Nephron progenitor cell (in vitro differentiated cells): Measurements from ENCODE around the gene SULT1A1.

ENCODE experiments used
- DNase-seq: peaks from one replicate; pipeline ENCODE4 v3.0.0; 2021
- H3K27ac Mint-ChIP-seq: 2 replicates; pipeline ENCODE4 v1.8.0; 2021; ENCODE audit warnings: mild to moderate bottlenecking, moderate library complexity, mixed read lengths
- H3K27me3 Mint-ChIP-seq: 2 replicates; pipeline ENCODE4 v1.8.0; 2021; ENCODE audit warnings: mild to moderate bottlenecking, low read depth, mixed read lengths; ENCODE audit not compliant: poor library complexity
- H3K36me3 Mint-ChIP-seq: 2 replicates; pipeline ENCODE4 v1.8.0; 2021; ENCODE audit warnings: low read depth, mixed read lengths
- H3K4me1 Mint-ChIP-seq: 2 replicates; pipeline ENCODE4 v1.8.0; 2021; ENCODE audit warnings: mixed read lengths
- H3K4me3 Mint-ChIP-seq: 2 replicates; pipeline ENCODE4 v1.8.0; 2021; ENCODE audit warnings: mild to moderate bottlenecking, moderate library complexity, mixed read lengths
- H3K9me3 Mint-ChIP-seq: 2 replicates; pipeline ENCODE4 v1.8.0; 2021; ENCODE audit warnings: mild to moderate bottlenecking, moderate library complexity, mixed read lengths
- CTCF ChIP-seq: fragments of 200-600 bp; sonication (generic); IDR thresholded peaks from 2 replicates; pipeline ENCODE4 v1.5.0; 2021; ENCODE audit warnings: antibody characterized with exemption

Gene SULT1A1

DNA sequence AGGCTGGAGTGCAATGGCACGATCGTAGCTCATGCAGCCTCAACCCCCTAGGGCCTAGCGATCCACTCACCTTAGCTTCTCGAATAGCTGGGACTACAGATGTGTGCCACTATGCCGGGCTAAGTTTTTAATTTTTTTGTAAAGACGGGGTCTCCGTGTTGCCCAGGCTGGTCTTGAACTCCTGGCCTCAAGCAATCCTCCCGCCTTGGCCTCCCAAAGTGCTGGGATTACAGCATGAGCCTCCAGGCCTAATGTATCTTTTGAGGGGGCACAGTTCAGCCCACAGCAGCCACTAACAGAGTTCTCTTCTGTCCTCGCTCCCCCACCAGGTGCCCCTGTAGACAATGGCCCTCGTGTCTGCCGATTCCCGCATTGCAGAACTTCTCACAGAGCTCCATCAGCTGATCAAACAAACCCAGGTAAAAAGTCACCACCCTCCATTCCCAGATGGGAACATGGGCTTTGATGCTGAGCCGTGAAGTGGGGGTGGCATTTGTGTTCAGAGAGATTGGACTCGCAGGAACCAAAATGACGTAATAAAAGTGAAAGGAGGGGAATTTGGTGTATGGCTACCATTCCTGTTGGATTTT lies 29.0 kb downstream of the SULT1A1 start:
- peaks cover 7% of the 10 kb centered on the region for H3K27me3 Mint-ChIP-seq
- DNase-seq: no peak
- no peak overlapping the region for H3K27ac Mint-ChIP-seq
- peaks cover 52% of the 10 kb centered on the region for H3K36me3 Mint-ChIP-seq
- H3K4me1 Mint-ChIP-seq: no peaks in the 10 kb centered on the region
- TF ChIP-seq CTCF: no peak
- no peaks in the 10 kb centered on the region for H3K9me3 Mint-ChIP-seq
- no peak overlapping the region for H3K4me3 Mint-ChIP-seq

DNA sequence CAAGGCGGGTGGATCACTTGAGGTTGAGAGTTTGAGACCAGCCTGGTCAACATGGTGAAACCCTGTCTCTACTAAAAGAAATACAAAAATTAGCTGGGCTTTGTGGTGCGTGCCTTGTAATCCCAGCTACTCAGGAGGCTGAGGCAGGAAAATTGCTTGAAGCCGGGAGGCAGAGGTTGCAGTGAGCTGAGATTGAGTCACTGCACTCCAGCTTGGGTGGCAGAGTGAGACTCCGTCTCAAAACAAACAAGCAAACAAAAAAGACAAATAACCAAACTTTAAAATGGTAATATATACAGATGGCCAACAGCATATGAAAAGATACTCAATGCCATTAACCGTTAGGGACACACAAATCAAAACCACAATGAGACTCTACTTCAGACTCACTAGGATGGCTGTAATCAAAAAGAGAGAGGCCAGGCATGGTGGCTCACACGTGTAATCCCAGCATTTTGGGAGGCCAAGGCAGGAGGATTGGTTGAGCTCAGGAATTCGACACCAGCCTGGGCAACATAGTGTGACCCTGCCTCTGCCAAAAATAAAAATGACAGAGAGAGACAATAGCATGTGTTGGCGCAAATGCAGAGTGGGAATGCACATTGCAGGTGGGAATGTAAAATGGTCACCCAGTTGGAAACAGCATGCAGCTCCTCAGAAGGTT lies 34.3 kb downstream of the SULT1A1 start:
- Mint-ChIP-seq H3K27me3 (no peaks in the 10 kb centered on the region), H3K4me1 (peaks cover 42% of the 10 kb centered on the region), H3K9me3 (no peaks in the 10 kb centered on the region), H3K36me3 (peaks cover 22% of the 10 kb centered on the region), H3K27ac (no peak overlapping the region), H3K4me3 (no peak overlapping the region)
- no peak for TF ChIP-seq CTCF
- DNase-seq: no peak

DNA sequence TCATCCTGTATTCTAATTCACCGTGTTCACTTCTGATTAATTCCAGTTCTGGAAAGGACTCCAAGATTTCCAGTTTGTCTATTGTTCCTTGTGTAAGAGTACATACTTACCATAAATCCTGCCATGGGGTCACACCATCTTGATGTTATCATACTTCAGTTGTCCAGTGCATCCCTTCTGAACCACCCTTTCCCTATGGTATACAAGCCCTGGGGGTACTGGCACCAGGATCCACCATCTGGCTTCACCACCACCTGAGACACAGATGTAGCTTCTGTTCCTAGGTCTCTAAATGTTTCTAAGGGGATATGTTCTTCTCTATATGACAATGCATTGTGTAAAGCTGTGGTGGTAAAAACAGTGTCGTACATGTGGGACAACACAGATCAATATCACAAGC lies 34.9 kb downstream of the SULT1A1 start:
- TF ChIP-seq CTCF: no peak
- no peaks in the 10 kb centered on the region for H3K27me3 Mint-ChIP-seq
- DNase-seq: no peak
- H3K4me3 Mint-ChIP-seq: no peak overlapping the region
- H3K36me3 Mint-ChIP-seq: peaks cover 20% of the 10 kb centered on the region
- H3K4me1 Mint-ChIP-seq: peaks cover 42% of the 10 kb centered on the region
- H3K9me3 Mint-ChIP-seq: no peaks in the 10 kb centered on the region
- H3K27ac Mint-ChIP-seq: no peak overlapping the region

DNA sequence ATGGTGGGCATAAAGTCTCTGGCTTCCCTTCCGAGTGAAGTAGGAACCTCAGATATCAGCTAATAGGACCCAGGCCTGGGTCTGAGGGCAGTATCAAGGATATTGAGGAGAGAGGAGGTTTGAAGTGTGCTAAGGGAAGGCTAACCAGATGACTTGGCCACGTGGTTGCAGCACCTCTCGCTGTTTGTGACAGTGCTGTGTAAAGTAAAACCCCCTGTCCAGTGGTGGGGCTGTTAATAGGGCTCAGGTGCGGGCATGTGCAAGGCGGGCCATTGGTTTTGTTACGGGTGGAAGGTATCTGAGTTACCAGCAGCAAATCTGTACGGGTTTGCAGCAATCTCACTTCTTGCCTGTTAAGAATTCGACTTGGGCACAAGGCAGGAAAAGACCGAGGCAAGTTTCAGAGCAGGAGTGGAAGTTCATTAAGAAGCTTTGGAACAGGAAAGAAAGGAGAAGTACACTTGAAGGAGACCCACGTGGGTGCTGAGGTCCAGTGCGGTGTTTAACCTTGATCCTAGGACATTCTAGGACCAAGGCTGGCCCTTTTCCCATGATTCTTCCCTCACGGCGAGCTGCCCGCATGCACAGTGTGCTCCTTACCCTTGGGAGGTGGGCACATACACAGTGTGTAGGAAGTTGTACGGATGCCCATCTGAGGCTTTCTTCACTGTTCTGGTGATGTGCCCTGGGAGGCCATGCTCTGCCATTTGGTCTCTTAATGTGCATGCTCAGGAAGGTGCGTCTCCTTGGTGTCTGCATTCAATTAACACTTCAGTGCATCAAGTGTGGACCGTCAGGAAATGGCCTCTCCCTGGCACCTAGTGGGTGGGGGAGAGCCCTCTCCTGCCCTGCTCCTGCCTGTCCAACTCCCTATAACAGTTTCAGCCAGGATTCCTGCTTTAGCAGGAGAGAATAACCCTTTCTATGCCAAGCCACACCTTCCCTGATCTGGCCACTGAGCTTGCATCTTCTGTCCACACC lies 35.8 kb downstream of the SULT1A1 start:
- H3K36me3 Mint-ChIP-seq: peaks cover 21% of the 10 kb centered on the region
- no peaks in the 10 kb centered on the region for H3K27me3 Mint-ChIP-seq
- TF ChIP-seq CTCF: no peak
- H3K4me3 Mint-ChIP-seq: no peak overlapping the region
- peaks cover 42% of the 10 kb centered on the region for H3K4me1 Mint-ChIP-seq
- DNase-seq: no peak
- H3K9me3 Mint-ChIP-seq: no peaks in the 10 kb centered on the region
- peak overlapping the region; percentile 96 for H3K27ac Mint-ChIP-seq

- H3K4me3 Mint-ChIP-seq: peak overlapping the region; percentile 31
- H3K4me1 Mint-ChIP-seq: peaks cover 42% of the 10 kb centered on the region
- peaks cover 4% of the 10 kb centered on the region for H3K9me3 Mint-ChIP-seq
- peak; percentile 54 for DNase-seq
- peak overlapping the region; percentile 96 for H3K27ac Mint-ChIP-seq
- peaks cover 24% of the 10 kb centered on the region for H3K36me3 Mint-ChIP-seq
- no peak for TF ChIP-seq CTCF
- no peaks in the 10 kb centered on the region for H3K27me3 Mint-ChIP-seq
Measured at GRCh38 chr16:28572696-28573510, 36.9 kb downstream of the SULT1A1 start.
